Placental pericyte (primary cell): ENCODE results near the gene PFKFB1. TPM values are rescaled to one million over a fixed set of nuclear protein-coding genes. Genes with fewer than 3 reads are reported as not detected.

ENCODE experiments used
- small RNA-seq: library from RNA; depleted of rRNA; stranded (forward); fragments of <200 nt; gene quantifications from one replicate; pipeline ENCODE3, GENCODE V24; 2012; ENCODE audit warnings: low replicate concordance
- total RNA-seq: library from RNA; depleted of rRNA; stranded (reverse); fragments of >200 nt; gene quantifications from 2 replicates; pipeline ENCODE4 v1.2.3, GENCODE V29; 2012

PFKFB1 gene
- not detected in 2 replicates for total RNA-seq

DNA sequence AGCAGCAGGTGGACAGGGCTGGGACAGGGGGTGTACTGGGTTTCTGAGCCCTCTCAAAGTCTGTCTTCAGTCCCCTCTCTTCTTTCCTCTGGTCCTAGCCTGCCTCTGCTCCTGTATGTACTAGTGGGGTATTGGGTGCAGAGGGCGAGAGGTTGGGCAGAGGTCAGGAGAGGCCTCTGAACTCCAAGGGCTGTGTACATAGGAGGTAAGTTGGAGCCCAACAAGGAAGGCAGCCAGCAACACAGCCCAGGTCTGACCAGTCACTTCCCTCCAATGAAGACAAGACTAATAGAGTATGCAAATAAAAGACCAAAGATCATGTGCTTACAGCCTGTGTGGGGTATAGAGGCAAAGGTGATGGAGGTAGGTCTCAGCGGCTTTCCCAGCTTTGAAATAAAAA lies at the start of gene PFKFB1:
Gene PFKFB1 (minus strand): TSS at position 90 of the 400 bp plus-strand sequence. CDS start 181 bp downstream, outside the sequence.

GRCh38 chrX:55030271-55031205 lies 36.5 kb upstream of the PFKFB1 start, which contains the start of gene ALAS2:
Gene ALAS2 (minus strand): TSS chrX:55030977. CDS start chrX:55026000, 4,977 bp downstream.

GRCh38 chrX:54999717-55000598 lies 6.0 kb upstream of the PFKFB1 start, which contains the start of gene APEX2:
Gene APEX2 (plus strand): TSS chrX:55000363. CDS start chrX:55000423, 60 bp downstream.

DNA sequence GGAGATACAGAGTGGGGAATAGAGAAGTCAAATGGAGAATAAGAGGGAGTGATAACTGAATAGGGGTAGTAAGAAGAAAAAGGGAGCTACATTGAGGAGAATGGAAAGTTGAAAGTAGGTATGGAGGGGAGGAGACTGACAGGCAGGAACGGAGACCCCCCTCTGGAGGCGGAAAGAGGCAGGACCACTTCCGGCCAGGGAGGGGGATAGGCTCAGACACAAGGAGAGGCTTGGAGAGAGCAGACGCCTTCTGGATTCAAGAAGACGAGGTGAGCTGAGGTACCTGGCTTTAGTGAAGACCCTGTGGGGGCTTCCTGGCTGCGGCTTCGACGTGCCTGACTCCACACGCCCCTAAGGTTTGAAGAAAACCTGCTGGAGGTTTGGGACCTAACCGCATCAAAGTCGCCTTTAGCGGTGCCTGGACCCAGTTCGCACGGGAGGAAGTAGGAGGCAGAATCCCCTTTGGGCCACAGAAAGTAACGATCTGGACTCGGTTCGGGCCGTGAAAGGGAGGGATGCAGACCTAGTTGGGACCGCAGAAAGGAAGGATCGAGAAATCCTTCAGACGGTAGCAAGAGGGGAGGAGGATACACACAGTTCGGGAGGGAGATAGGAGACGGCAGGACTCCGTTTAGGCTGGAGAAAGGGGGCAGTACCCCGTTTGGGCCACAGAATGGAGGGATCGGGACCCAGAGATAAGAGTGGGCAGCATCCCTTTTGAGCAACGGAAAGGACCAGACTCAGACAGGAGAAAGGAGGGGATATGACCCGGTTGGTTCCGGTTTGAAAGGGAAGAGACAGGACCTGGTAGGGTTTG lies 73.2 kb downstream of the PFKFB1 start, which contains the start of gene TRO:
Gene TRO (plus strand): TSS at position 215 of the 817 bp plus-strand sequence. CDS start 1,423 bp downstream, outside the sequence.

Small RNAs within 50 kb of the gene (small RNA-seq; reads per million reads assigned to genes)
- gene RF00614, result not detected

Other genes with a start within 250 kb of the PFKFB1 start
- gene ITIH6, start 195.9 kb downstream of the PFKFB1 start, total RNA-seq, result not detected in 2 replicates
- 160 and 219 TPM in 2 replicates for gene MAGED2, start 186.4 kb downstream of the PFKFB1 start, total RNA-seq
- 1.1 and 5.6 TPM in 2 replicates for gene TRO, start 73.4 kb downstream of the PFKFB1 start, total RNA-seq
- gene APEX2, start 6.2 kb upstream of the PFKFB1 start, total RNA-seq, result 7.2 and 12.0 TPM in 2 replicates
- gene ALAS2, start 36.8 kb upstream of the PFKFB1 start, total RNA-seq, result not detected in 2 replicates
- gene PAGE2B, start 80.8 kb upstream of the PFKFB1 start, total RNA-seq, result not detected in 2 replicates
- gene PAGE2, start 94.8 kb upstream of the PFKFB1 start, total RNA-seq, result not detected in 2 replicates
- not detected in 2 replicates for gene PAGE5, start 226.2 kb upstream of the PFKFB1 start, total RNA-seq